Naive thymus-derived CD4-positive, alpha-beta T cell (primary cell): ENCODE data around the gene RIOX2. TPM values are rescaled to one million over a fixed set of nuclear protein-coding genes. Genes with fewer than 3 reads are reported as not detected.

ENCODE experiments used
- ATAC-seq: fragments of 150-1000 bp; cut with Tn5 transposase; 2 replicates; pipeline ENCODE4 v1.10.0; 2021; ENCODE audit warnings: mild to moderate bottlenecking, moderate library complexity
- CTCF ChIA-PET: fragments of 350-600 bp; sonication (Branson Sonifier 250); formaldehyde crosslinking; loops from one replicate; lab custom pipeline; 2021; ENCODE audit warnings: antibody characterized with exemption; lab: Charles Lee
- POLR2A ChIA-PET: fragments of 350-600 bp; sonication (Branson Sonifier 250); formaldehyde crosslinking; loops from one replicate; lab custom pipeline; 2021; ENCODE audit warnings: antibody characterized with exemption, inconsistent platforms; lab: Charles Lee
- DNase-seq, 9 donors: peaks; one replicate each; pipeline versions ENCODE4 v3.0.0 to v3.0.0-alpha.2; 2020 to 2022; ENCODE audit warnings: mixed read lengths in 1 of 9
- H3K27ac ChIP-seq: one replicate; pipeline ENCODE4 v1.7.0; 2013; ENCODE audit warnings: mild to moderate bottlenecking, low read depth, low read length, moderate library complexity
- H3K27me3 ChIP-seq, 2 donors: one replicate each; pipeline ENCODE4 v1.7.0; 2013; ENCODE audit warnings: low read length in 2 of 2, mild to moderate bottlenecking in 2 of 2, moderate library complexity in 2 of 2; ENCODE audit not compliant: control insufficient read depth in 2 of 2, insufficient read depth in 2 of 2
- H3K36me3 ChIP-seq, 3 experiments: 1 replicate in 2 of 3; 2 replicates in 1 of 3; pipeline ENCODE4 v1.7.0; 2013; ENCODE audit warnings: low read length in 3 of 3, mild to moderate bottlenecking in 3 of 3, moderate library complexity in 1 of 3; ENCODE audit not compliant: insufficient read depth in 3 of 3, control insufficient read depth in 2 of 3
- H3K4me1 ChIP-seq, 2 donors: one replicate each; pipeline ENCODE4 v1.7.0; 2013; ENCODE audit warnings: low read length in 2 of 2, mild to moderate bottlenecking in 2 of 2, moderate library complexity in 1 of 2; ENCODE audit not compliant: control insufficient read depth in 2 of 2, insufficient read depth in 2 of 2
- H3K4me3 ChIP-seq: 2 replicates; pipeline ENCODE4 v1.7.0; 2013; ENCODE audit warnings: mild to moderate bottlenecking, low read length
- H3K9me3 ChIP-seq, 3 experiments: 1 replicate in 2 of 3; 2 replicates in 1 of 3; pipeline ENCODE4 v1.7.0; 2013; ENCODE audit warnings: low read length in 3 of 3; ENCODE audit not compliant: control insufficient read depth in 2 of 3
- H3K27ac Mint-ChIP-seq, 9 donors: one replicate each; pipeline ENCODE4 v1.8.0; 2020 to 2022; ENCODE audit warnings: mixed read lengths in 9 of 9, mild to moderate bottlenecking in 8 of 9, moderate library complexity in 5 of 9, inconsistent platforms in 2 of 9
- H3K27me3 Mint-ChIP-seq, 5 donors: one replicate each; pipeline ENCODE4 v1.8.0; 2021 to 2022; ENCODE audit warnings: mixed read lengths in 5 of 5, mild to moderate bottlenecking in 1 of 5
- H3K36me3 Mint-ChIP-seq, 5 donors: one replicate each; pipeline ENCODE4 v1.8.0; 2020 to 2022; ENCODE audit warnings: mixed read lengths in 5 of 5, mild to moderate bottlenecking in 3 of 5, inconsistent platforms in 1 of 5
- H3K4me1 Mint-ChIP-seq, 7 donors: one replicate each; pipeline ENCODE4 v1.8.0; 2020 to 2022; ENCODE audit warnings: mixed read lengths in 7 of 7, mild to moderate bottlenecking in 3 of 7, inconsistent platforms in 1 of 7
- H3K4me3 Mint-ChIP-seq, 10 donors: one replicate each; pipeline ENCODE4 v1.8.0; 2020 to 2022; ENCODE audit warnings: mild to moderate bottlenecking in 10 of 10, mixed read lengths in 10 of 10, moderate library complexity in 6 of 10, inconsistent platforms in 2 of 10
- H3K9me3 Mint-ChIP-seq, 11 donors: one replicate each; pipeline ENCODE4 v1.8.0; 2020 to 2022; ENCODE audit warnings: mixed read lengths in 11 of 11, mild to moderate bottlenecking in 4 of 11, inconsistent platforms in 1 of 11, moderate library complexity in 1 of 11
- intact Hi-C, 2 donors: fragments of 100-400 bp; cut with micrococcal nuclease; formaldehyde crosslinking; loops; one replicate each; pipeline ENCODE4 v1.15.1; 2023
- polyA plus RNA-seq, 2 donors: library from polyadenylated mRNA; unstranded; fragments of 300-500 nt; fragmentation: Illumina TruSeq; gene quantifications; one replicate each; pipeline ENCODE4 v1.2.3, GENCODE V29; 2021
- total RNA-seq, 6 experiments: library from RNA in 5 of 6; stranded (reverse) in 5 of 6; gene quantifications; 1 replicate in 5 of 6; 2 replicates in 1 of 6; pipeline ENCODE4 v1.2.3 and lab custom pipeline; 2021 to 2026

Gene RIOX2
- total and polyA plus RNA-seq, 7 experiments from 2014 or later = 17.8 to 110 (median 31.4) TPM

DNA sequence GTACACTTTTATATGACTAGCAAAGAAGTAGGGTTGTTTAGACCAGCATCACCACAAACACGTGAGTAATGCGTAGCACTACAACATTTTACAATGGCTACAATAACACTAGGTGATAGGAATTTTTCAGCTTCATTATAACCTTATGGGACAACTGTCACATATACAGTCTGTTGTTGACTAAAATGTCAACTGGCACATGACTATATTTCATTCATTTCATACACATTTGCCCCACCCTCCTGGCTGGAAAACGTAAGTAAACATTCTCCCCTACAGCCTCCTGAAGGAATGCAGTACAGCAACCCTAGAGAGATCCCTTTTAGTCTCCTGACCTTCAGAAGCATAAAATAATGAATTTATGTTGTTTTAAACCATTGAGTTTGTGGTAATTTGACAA, 16.2 kb downstream of the RIOX2 start:
- Mint-ChIP-seq H3K27me3 (no peaks in the 10 kb centered on the region), H3K9me3 (no peaks in the 10 kb centered on the region), H3K27ac (no peak overlapping the region), H3K4me1 (peaks cover 0 to 35% (median under 1%) of the 10 kb centered on the region in 7 donors), H3K36me3 (peaks cover 8 to 57% (median 21%) of the 10 kb centered on the region in 5 donors), H3K4me3 (no peak overlapping the region)
- peaks cover 1 to 73% (median 3%) of the 10 kb centered on the region in 3 experiments for H3K36me3 ChIP-seq
- no peaks in the 10 kb centered on the region for H3K4me1 ChIP-seq
- H3K27me3 ChIP-seq = no peaks in the 10 kb centered on the region
- no peak for DNase-seq
- H3K9me3 ChIP-seq = no peaks in the 10 kb centered on the region
- H3K4me3 ChIP-seq = no peak overlapping the region
- no peak for ATAC-seq
- H3K27ac ChIP-seq = no peak overlapping the region
- intact Hi-C loops = loop anchor here in 1 of 2 donors (2.0 kb wide), 1 partner anchor 15 kb away; no protein-coding TSS in a partner anchor
- ChIA-PET CTCF (no interaction called here), POLR2A (no interaction called here)

DNA sequence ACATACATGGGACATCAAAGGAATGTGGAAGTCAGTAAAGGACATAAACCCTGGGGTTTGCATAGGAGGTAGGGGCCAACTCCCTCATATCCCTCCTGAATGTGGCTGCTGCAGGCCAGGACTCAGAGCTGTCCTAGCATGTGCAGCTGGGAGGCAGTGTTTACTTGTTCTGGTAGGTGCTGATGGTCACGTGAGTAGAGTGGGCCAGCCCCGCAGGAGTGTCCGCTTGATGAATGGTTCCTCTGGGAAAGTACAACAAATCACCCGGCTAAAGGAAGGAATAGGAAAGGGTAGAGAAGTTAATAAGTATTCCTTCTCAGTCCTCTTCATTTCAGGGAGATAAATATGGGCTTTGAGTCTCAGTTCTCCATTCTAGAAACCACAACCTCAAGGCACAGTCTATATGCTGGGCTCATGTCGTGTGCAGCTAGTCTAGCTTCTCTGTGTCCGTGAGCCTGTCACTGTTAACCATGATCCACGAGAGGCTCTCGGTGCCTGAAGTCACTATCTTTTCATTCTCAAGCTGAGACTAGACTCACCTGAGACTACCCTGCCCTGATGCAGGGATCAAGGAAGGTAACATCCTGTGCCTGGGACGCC, 17.9 kb downstream of the RIOX2 start:
- Histone ChIP-seq H3K36me3 (peaks cover 0 to 82% (median 3%) of the 10 kb centered on the region in 3 experiments), H3K27me3 (no peaks in the 10 kb centered on the region), H3K27ac (no peak overlapping the region), H3K4me1 (no peaks in the 10 kb centered on the region), H3K4me3 (no peak overlapping the region), H3K9me3 (no peaks in the 10 kb centered on the region)
- ChIA-PET CTCF (interaction anchor here (1.1 kb wide), 2 partner anchors 16 to 68 kb away, joined by 3 to 5 read pairs; no protein-coding TSS in a partner anchor), POLR2A (no interaction called here)
- Mint-ChIP-seq H3K36me3 (peaks cover 19 to 63% (median 26%) of the 10 kb centered on the region in 5 donors), H3K9me3 (no peaks in the 10 kb centered on the region), H3K4me3 (no peak overlapping the region), H3K27me3 (no peaks in the 10 kb centered on the region), H3K27ac (peak overlapping the region in 1 of 9 donors; percentile 27), H3K4me1 (peaks cover 0 to 35% (median 0%) of the 10 kb centered on the region in 7 donors)
- peak; percentile 39 for ATAC-seq
- no peak for DNase-seq
- intact Hi-C loops = no loop called here

DNA sequence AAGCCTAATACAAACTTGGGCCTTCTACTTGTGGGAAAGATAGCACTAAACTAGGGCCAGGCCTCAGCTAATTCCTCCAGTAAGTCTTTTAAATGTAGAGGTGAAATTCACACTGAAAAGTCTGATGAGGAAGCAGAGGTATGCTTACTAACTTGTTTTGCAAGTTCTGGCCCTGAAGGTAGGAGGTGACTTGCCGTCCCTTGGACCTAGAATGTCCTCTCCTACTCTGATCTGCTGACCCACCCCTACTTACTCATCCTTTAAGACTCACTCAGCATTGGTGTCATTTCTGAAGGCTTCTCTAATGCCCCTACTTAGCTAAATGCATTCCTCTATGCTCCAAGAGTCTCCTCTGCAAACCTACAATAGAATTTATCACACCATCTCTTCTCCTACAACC, 19.4 kb downstream of the RIOX2 start:
- no peak overlapping the region for H3K4me3 Mint-ChIP-seq
- no peaks in the 10 kb centered on the region for H3K27me3 ChIP-seq
- no peak overlapping the region for H3K4me3 ChIP-seq
- ATAC-seq = peak; percentile 34
- DNase-seq = no peak
- intact Hi-C loops = no loop called here
- H3K4me1 ChIP-seq = no peaks in the 10 kb centered on the region
- ChIA-PET POLR2A (interaction anchor here (0.7 kb wide), 1 partner anchor 10 kb away, joined by 3 read pairs; no protein-coding TSS in a partner anchor), CTCF (interaction anchor here (0.7 to 1.1 kb wide), 2 partner anchors 17 to 69 kb away, joined by 3 read pairs; no protein-coding TSS in a partner anchor)
- H3K27ac Mint-ChIP-seq = no peak overlapping the region
- no peak overlapping the region for H3K27ac ChIP-seq
- H3K9me3 Mint-ChIP-seq = no peaks in the 10 kb centered on the region
- H3K4me1 Mint-ChIP-seq = peaks cover 0 to 34% (median 0%) of the 10 kb centered on the region in 7 donors
- no peaks in the 10 kb centered on the region for H3K27me3 Mint-ChIP-seq
- H3K9me3 ChIP-seq = no peaks in the 10 kb centered on the region
- H3K36me3 ChIP-seq = peaks cover 0 to 84% (median 11%) of the 10 kb centered on the region in 3 experiments
- H3K36me3 Mint-ChIP-seq = peaks cover 27 to 68% (median 30%) of the 10 kb centered on the region in 5 donors

DNA sequence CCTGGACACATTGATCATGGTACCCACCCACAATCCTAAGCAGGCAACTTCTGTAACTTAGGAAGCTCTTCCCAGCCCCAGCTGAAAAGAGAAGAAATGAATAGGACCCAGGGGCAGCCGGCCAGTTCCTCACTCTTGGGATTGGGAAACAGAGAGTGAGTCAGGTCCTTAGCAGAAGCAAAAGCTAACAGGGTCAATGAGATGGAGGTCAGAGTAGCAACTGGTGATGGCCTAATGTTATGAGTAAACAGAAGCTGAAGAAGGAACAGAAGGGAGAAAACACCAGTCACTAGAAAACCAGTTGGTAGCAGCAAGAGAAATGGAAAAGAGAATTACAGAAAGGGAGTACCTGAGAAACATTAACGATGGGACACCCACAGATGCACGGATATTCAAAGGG, 20.0 kb downstream of the RIOX2 start:
- no peak overlapping the region for H3K27ac Mint-ChIP-seq
- CTCF ChIA-PET = no interaction called here
- H3K27me3 Mint-ChIP-seq = no peaks in the 10 kb centered on the region
- intact Hi-C loops = no loop called here
- DNase-seq (no peak), ATAC-seq (peak; percentile 76)
- Histone ChIP-seq H3K36me3 (peaks cover 0 to 84% (median 14%) of the 10 kb centered on the region in 3 experiments), H3K9me3 (no peaks in the 10 kb centered on the region), H3K4me1 (no peaks in the 10 kb centered on the region), H3K27ac (no peak overlapping the region), H3K27me3 (no peaks in the 10 kb centered on the region), H3K4me3 (no peak overlapping the region)
- POLR2A ChIA-PET = interaction anchor here (1.0 kb wide), 1 partner anchor 41 kb away, joined by 4 read pairs; no protein-coding TSS in a partner anchor
- no peaks in the 10 kb centered on the region for H3K9me3 Mint-ChIP-seq
- H3K4me1 Mint-ChIP-seq = peaks cover 0 to 34% (median 0%) of the 10 kb centered on the region in 7 donors
- no peak overlapping the region for H3K4me3 Mint-ChIP-seq
- peaks cover 27 to 73% (median 33%) of the 10 kb centered on the region in 5 donors for H3K36me3 Mint-ChIP-seq

DNA sequence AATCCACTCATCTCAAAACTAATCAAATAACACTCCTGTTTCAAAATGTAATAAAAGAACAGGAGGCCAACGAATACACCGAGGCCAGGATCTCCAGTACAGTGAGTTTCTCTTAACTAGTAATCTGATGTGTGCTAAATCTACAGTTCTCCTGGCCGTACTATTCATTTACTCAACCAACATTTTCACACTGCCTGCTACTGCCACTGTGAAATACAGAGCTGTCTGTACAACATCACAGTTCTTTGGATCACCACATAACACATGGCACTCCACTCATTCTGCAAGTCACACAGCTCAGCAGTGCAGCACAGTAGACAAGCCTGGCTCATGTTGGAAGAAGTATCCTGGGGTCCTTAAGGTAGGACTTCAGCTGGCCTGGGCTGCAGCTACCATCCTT, 21.9 kb downstream of the RIOX2 start:
- Histone ChIP-seq H3K27me3 (no peaks in the 10 kb centered on the region), H3K4me3 (no peak overlapping the region), H3K4me1 (no peaks in the 10 kb centered on the region), H3K9me3 (no peaks in the 10 kb centered on the region), H3K27ac (no peak overlapping the region), H3K36me3 (peaks cover 0 to 92% (median 14%) of the 10 kb centered on the region in 3 experiments)
- ATAC-seq (no peak), DNase-seq (no peak)
- H3K4me3 Mint-ChIP-seq = no peak overlapping the region
- no peaks in the 10 kb centered on the region for H3K9me3 Mint-ChIP-seq
- H3K27ac Mint-ChIP-seq = peak overlapping the region in 2 of 9 donors; percentile 9 to 62
- H3K27me3 Mint-ChIP-seq = no peaks in the 10 kb centered on the region
- ChIA-PET CTCF (interaction anchor here (0.7 kb wide), 1 partner anchor 113 kb away, joined by 3 read pairs; no protein-coding TSS in a partner anchor), POLR2A (no interaction called here)
- intact Hi-C loops = no loop called here
- peaks cover 0 to 33% (median 0%) of the 10 kb centered on the region in 7 donors for H3K4me1 Mint-ChIP-seq
- H3K36me3 Mint-ChIP-seq = peaks cover 35 to 86% (median 44%) of the 10 kb centered on the region in 5 donors

DNA sequence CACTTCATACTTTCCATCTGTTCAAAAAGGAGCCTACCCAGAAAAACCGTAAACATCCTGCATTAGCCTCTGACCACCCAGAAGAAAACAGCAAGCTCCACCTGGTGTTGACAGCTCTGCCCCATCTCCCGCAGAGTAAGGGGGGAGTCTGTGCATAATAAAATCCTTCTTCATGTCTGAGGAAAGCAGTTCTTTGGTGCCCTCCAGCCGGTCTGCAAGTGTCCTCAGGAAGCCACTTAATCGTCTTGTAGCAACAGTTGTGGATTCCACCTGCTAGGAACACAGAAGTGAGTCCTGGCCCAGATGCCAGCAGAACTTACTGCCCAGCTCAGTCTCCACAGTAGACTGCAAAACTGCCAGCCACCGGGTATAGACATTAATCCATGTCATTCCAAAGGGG, 22.5 kb downstream of the RIOX2 start:
- H3K4me1 ChIP-seq = no peaks in the 10 kb centered on the region
- intact Hi-C loops = loop anchor here in 1 of 2 donors (10.0 kb wide), 1 partner anchor 125 kb away; the partner anchor contains the start of gene CRYBG3
- Mint-ChIP-seq H3K27ac (peak overlapping the region in 2 of 9 donors; percentile 17 to 62), H3K4me3 (no peak overlapping the region), H3K4me1 (peaks cover 0 to 28% (median 0%) of the 10 kb centered on the region in 7 donors), H3K9me3 (no peaks in the 10 kb centered on the region), H3K27me3 (no peaks in the 10 kb centered on the region), H3K36me3 (peaks cover 35 to 85% (median 44%) of the 10 kb centered on the region in 5 donors)
- POLR2A ChIA-PET = interaction anchor here (0.9 kb wide), 1 partner anchor 34 kb away, joined by 3 read pairs; no protein-coding TSS in a partner anchor
- H3K4me3 ChIP-seq = no peak overlapping the region
- H3K27ac ChIP-seq = no peak overlapping the region
- H3K27me3 ChIP-seq = no peaks in the 10 kb centered on the region
- peaks cover 0 to 92% (median 14%) of the 10 kb centered on the region in 3 experiments for H3K36me3 ChIP-seq
- ATAC-seq = no peak
- CTCF ChIA-PET = no interaction called here
- no peak for DNase-seq
- no peaks in the 10 kb centered on the region for H3K9me3 ChIP-seq
